GM12878 (cell line): ENCODE measurements around the gene ST7. TPM values are rescaled to one million over a fixed set of nuclear protein-coding genes. Genes with fewer than 3 reads are reported as not detected.

Experiments
- CREB1 ChIP-seq: IDR thresholded peaks from 2 replicates; pipeline ENCODE4 v1.6.1; 2012; ENCODE audit warnings: low read depth, mild to moderate bottlenecking, inconsistent platforms
- ETV6 ChIP-seq, 2 experiments: fragments of 450-650 bp in 1 of 2; IDR thresholded peaks in 1 of 2; conservative IDR thresholded peaks in 1 of 2; 2 replicates each; pipeline ENCODE4 v1.6.1; 2014; ENCODE audit warnings: antibody characterized with exemption in 1 of 2, borderline replicate concordance in 1 of 2, low read depth in 1 of 2, mild to moderate bottlenecking in 1 of 2, moderate library complexity in 1 of 2
- KLF5 ChIP-seq: fragments of 450-650 bp; IDR thresholded peaks from 2 replicates; pipeline ENCODE4 v1.6.1; 2014; ENCODE audit warnings: mild to moderate bottlenecking; ENCODE audit not compliant: partially characterized antibody
- MXI1 ChIP-seq: fragments of 150-350 bp; IDR thresholded peaks from 2 replicates; pipeline ENCODE4 v1.6.1; 2011; ENCODE audit warnings: low read depth, mild to moderate bottlenecking, inconsistent platforms, low read length, improper control_type of control experiment
- NFIC ChIP-seq: IDR thresholded peaks from 2 replicates; pipeline ENCODE4 v1.6.1; 2012; ENCODE audit warnings: low read depth, mild to moderate bottlenecking, inconsistent platforms, low read length, moderate library complexity
- NKRF ChIP-seq: fragments of 450-650 bp; conservative IDR thresholded peaks from 2 replicates; pipeline ENCODE4 v1.6.1; 2017; ENCODE audit warnings: mild to moderate bottlenecking, moderate library complexity
- NR2C1 ChIP-seq: fragments of 450-650 bp; IDR thresholded peaks from 2 replicates; pipeline ENCODE4 v1.6.1; 2017; ENCODE audit warnings: antibody characterized with exemption, mild to moderate bottlenecking, moderate library complexity
- PML ChIP-seq: IDR thresholded peaks from 2 replicates; pipeline ENCODE4 v1.6.1; 2012; ENCODE audit warnings: low read length, inconsistent platforms
- POLR2A ChIP-seq: IDR thresholded peaks from 2 replicates; pipeline ENCODE4 v1.6.1; 2011; ENCODE audit warnings: low read depth, mild to moderate bottlenecking, low read length
- POLR2AphosphoS2 ChIP-seq: IDR thresholded peaks from 2 replicates; pipeline ENCODE4 v1.6.1; 2011; ENCODE audit warnings: low read depth, mild to moderate bottlenecking, low read length, improper control_type of control experiment, moderate library complexity
- RB1 ChIP-seq: fragments of 450-650 bp; formaldehyde crosslinking; IDR thresholded peaks from 2 replicates; pipeline ENCODE4 v1.6.1; 2017; ENCODE audit warnings: mild to moderate bottlenecking, borderline replicate concordance
- RELA ChIP-seq: fragments of 450-650 bp; IDR thresholded peaks from 2 replicates; pipeline ENCODE4 v1.8.0; 2014; ENCODE audit warnings: borderline replicate concordance; ENCODE audit not compliant: partially characterized antibody
- SIN3A ChIP-seq: IDR thresholded peaks from 2 replicates; pipeline ENCODE4 v1.6.1; 2012; ENCODE audit warnings: low read depth, low read length, improper control_type of control experiment
- STAT3 ChIP-seq: IDR thresholded peaks from 2 replicates; pipeline ENCODE4 v1.6.1; 2011; ENCODE audit warnings: low read depth, low read length, improper control_type of control experiment
- TCF12 ChIP-seq: IDR thresholded peaks from 2 replicates; pipeline ENCODE4 v1.6.1; 2011; ENCODE audit warnings: low read depth, mild to moderate bottlenecking, low read length
- TCF3 ChIP-seq: IDR thresholded peaks from 2 replicates; pipeline ENCODE4 v1.6.1; 2012; ENCODE audit warnings: low read depth, mild to moderate bottlenecking, low read length, borderline replicate concordance; ENCODE audit not compliant: insufficient read depth
- WRNIP1 ChIP-seq: IDR thresholded peaks from 2 replicates; pipeline ENCODE4 v1.6.1; 2011; ENCODE audit warnings: low read depth, low read length, improper control_type of control experiment, borderline replicate concordance
- ZNF207 ChIP-seq: fragments of 450-650 bp; IDR thresholded peaks from 2 replicates; pipeline ENCODE4 v1.6.1; 2014; ENCODE audit warnings: antibody characterized with exemption, mild to moderate bottlenecking, borderline replicate concordance
- polyA plus RNA-seq, 11 experiments: library from polyadenylated mRNA; depleted of rRNA in 4 of 11; unstranded in 6 of 11; stranded (reverse) in 5 of 11; fragments of >200 nt; fragmentation: Nextera tagmentation in 4 of 11; fragmentation: Illumina TruSeq in 1 of 11; extraction: Ambion mirVana in 4 of 11; extraction: Trizol in 1 of 11; gene quantifications; 1 replicate in 1 of 11; 2 replicates in 10 of 11; pipeline versions ENCODE4 v1.2.1 to v1.2.3, GENCODE V29; 2011 to 2016; ENCODE audit warnings: inconsistent platforms in 2 of 11, missing spikeins in 2 of 11, low read depth in 1 of 11
- total RNA-seq, 4 experiments: library from RNA; depleted of rRNA in 3 of 4; stranded (reverse); fragments of >200 nt in 3 of 4; fragmentation: Illumina TruSeq in 1 of 4; extraction: Trizol in 1 of 4; gene quantifications; 2 replicates each; pipeline versions ENCODE4 v1.2.1 to v1.2.3, GENCODE V29; 2013 to 2021
- TF ChIP-seq, protein P1 (sequence below): fragments of 150-350 bp; IDR thresholded peaks from 2 replicates; pipeline ENCODE4 v1.6.1; 2014; ENCODE audit warnings: mild to moderate bottlenecking, low read depth, low read length
- TF ChIP-seq, protein P2 (sequence below): fragments of 450-650 bp; IDR thresholded peaks from 2 replicates; pipeline ENCODE4 v1.6.1; 2017; ENCODE audit warnings: antibody characterized with exemption, mild to moderate bottlenecking, moderate library complexity
- TF ChIP-seq, protein P3 (sequence below): fragments of 450-650 bp; formaldehyde crosslinking; IDR thresholded peaks from 2 replicates; pipeline ENCODE4 v1.4.0; 2020; ENCODE audit warnings: mild to moderate bottlenecking, moderate library complexity

Gene ST7
- total and polyA plus RNA-seq, 10 of the 15 experiments (the other 5 are each of a cell fraction or from before 2014, with no cell fraction given) = 27.7 to 76.4 (median 53.6) TPM

DNA sequence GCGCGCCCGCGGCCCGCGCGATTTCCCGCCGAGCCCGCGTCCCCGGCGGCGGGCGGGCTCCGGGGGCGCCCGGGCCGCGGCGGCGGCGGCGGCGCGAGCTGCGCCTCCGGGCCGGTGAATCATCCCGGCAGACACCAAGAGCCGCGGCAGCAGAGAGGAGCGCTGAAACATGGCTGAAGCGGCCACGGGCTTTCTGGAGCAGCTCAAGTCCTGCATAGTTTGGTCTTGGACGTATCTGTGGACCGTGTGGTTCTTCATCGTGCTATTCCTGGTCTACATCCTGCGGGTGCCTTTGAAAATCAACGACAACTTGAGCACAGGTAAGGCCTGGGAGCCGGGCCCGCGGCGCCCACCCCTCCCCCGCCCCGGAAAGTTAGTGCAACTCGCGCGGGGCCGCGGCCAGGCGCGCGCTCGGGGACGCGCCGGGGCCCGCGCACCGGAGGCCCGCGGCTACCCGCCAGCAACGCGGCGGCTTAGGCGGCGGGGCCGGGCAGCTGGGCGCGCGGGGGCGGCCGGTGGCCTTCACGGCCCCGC lies at the start of gene ST7 (continued):
- TF ChIP-seq CREB1 = 0 out of 2 replicates have a peak, but pooled peaks have one; percentile 8
- no peak for TF ChIP-seq ZNF207
- no peak for TF ChIP-seq KLF5
- no peak for TF ChIP-seq NFIC
- TF ChIP-seq, protein P1, sequence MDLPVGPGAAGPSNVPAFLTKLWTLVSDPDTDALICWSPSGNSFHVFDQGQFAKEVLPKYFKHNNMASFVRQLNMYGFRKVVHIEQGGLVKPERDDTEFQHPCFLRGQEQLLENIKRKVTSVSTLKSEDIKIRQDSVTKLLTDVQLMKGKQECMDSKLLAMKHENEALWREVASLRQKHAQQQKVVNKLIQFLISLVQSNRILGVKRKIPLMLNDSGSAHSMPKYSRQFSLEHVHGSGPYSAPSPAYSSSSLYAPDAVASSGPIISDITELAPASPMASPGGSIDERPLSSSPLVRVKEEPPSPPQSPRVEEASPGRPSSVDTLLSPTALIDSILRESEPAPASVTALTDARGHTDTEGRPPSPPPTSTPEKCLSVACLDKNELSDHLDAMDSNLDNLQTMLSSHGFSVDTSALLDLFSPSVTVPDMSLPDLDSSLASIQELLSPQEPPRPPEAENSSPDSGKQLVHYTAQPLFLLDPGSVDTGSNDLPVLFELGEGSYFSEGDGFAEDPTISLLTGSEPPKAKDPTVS = no peak
- no peak for TF ChIP-seq TCF12
- TF ChIP-seq ETV6 (conservative IDR thresholded peaks at IDR 0.05 in 1 of 2, IDR thresholded peaks at IDR 0.05 in 1 of 2; ENCODE audit: borderline replicate concordance in 1 of 2, low read depth in 1 of 2) = no peak
- TF ChIP-seq SIN3A = no peak
- no peak for TF ChIP-seq TCF3
- TF ChIP-seq WRNIP1 = no peak
- TF ChIP-seq PML = peak; percentile 52; the same call in 1 of the 2 replicates
- TF ChIP-seq NKRF = no peak
- TF ChIP-seq POLR2A = peak; percentile 79
- TF ChIP-seq STAT3 = no peak
- TF ChIP-seq MXI1 = no peak
- TF ChIP-seq, protein P2, sequence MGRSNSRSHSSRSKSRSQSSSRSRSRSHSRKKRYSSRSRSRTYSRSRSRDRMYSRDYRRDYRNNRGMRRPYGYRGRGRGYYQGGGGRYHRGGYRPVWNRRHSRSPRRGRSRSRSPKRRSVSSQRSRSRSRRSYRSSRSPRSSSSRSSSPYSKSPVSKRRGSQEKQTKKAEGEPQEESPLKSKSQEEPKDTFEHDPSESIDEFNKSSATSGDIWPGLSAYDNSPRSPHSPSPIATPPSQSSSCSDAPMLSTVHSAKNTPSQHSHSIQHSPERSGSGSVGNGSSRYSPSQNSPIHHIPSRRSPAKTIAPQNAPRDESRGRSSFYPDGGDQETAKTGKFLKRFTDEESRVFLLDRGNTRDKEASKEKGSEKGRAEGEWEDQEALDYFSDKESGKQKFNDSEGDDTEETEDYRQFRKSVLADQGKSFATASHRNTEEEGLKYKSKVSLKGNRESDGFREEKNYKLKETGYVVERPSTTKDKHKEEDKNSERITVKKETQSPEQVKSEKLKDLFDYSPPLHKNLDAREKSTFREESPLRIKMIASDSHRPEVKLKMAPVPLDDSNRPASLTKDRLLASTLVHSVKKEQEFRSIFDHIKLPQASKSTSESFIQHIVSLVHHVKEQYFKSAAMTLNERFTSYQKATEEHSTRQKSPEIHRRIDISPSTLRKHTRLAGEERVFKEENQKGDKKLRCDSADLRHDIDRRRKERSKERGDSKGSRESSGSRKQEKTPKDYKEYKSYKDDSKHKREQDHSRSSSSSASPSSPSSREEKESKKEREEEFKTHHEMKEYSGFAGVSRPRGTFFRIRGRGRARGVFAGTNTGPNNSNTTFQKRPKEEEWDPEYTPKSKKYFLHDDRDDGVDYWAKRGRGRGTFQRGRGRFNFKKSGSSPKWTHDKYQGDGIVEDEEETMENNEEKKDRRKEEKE = no peak
- TF ChIP-seq RELA = no peak
- TF ChIP-seq, protein P3, sequence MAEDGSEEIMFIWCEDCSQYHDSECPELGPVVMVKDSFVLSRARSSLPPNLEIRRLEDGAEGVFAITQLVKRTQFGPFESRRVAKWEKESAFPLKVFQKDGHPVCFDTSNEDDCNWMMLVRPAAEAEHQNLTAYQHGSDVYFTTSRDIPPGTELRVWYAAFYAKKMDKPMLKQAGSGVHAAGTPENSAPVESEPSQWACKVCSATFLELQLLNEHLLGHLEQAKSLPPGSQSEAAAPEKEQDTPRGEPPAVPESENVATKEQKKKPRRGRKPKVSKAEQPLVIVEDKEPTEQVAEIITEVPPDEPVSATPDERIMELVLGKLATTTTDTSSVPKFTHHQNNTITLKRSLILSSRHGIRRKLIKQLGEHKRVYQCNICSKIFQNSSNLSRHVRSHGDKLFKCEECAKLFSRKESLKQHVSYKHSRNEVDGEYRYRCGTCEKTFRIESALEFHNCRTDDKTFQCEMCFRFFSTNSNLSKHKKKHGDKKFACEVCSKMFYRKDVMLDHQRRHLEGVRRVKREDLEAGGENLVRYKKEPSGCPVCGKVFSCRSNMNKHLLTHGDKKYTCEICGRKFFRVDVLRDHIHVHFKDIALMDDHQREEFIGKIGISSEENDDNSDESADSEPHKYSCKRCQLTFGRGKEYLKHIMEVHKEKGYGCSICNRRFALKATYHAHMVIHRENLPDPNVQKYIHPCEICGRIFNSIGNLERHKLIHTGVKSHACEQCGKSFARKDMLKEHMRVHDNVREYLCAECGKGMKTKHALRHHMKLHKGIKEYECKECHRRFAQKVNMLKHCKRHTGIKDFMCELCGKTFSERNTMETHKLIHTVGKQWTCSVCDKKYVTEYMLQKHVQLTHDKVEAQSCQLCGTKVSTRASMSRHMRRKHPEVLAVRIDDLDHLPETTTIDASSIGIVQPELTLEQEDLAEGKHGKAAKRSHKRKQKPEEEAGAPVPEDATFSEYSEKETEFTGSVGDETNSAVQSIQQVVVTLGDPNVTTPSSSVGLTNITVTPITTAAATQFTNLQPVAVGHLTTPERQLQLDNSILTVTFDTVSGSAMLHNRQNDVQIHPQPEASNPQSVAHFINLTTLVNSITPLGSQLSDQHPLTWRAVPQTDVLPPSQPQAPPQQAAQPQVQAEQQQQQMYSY (CRISPR knock-in tag) = no peak
- TF ChIP-seq RB1 = no peak
- no peak for TF ChIP-seq POLR2AphosphoS2
- no peak for TF ChIP-seq NR2C1
